HepG2 (cell line): ENCODE results near the gene RPS8. TPM values are rescaled to one million over a fixed set of nuclear protein-coding genes. Genes with fewer than 3 reads are reported as not detected.

Experiments
- ATAC-seq: fragments of 200-7000 bp; cut with Tn5 transposase; 3 replicates; pipeline ENCODE4 v1.9.1; 2020; ENCODE audit warnings: mild to moderate bottlenecking, moderate library complexity
- BruUV-seq: library from RNA; stranded (reverse); fragments of 400-500 nt; replicated peaks from 2 replicates; lab custom pipeline; 2021; lab: Mats Ljungman, UMichigan
- CTCF ChIA-PET: fragments of 300-600 bp; formaldehyde crosslinking; extraction: SDS; loops from one replicate; lab custom pipeline; 2021; ENCODE audit warnings: low total read pairs, inconsistent platforms, low intra/inter-chr PET ratio; lab: Yijun Ruan, JAX
- POLR2A ChIA-PET: fragments of 350-600 bp; sonication (Branson Sonifier 250); formaldehyde crosslinking; loops from one replicate; lab custom pipeline; 2020; ENCODE audit warnings: antibody characterized with exemption, inconsistent platforms; lab: Yijun Ruan, JAX
- DNase-seq: peaks from one replicate; pipeline ENCODE4 v3.0.0-alpha.2; 2015; ENCODE audit warnings: low spot score
- FAIRE-seq: peaks from 3 replicates; lab custom pipeline; 2011; peaks lifted over from hg19 to GRCh38; lab: Jason Lieb, UNC
- H2AFZ ChIP-seq: one replicate; pipeline ENCODE4 v1.6.1; 2011; ENCODE audit warnings: low read length, inconsistent platforms
- H3K27ac ChIP-seq: fragments of 300-600 bp; 3 replicates; pipeline ENCODE4 v1.8.0; 2011; ENCODE audit warnings: mixed run types, mild to moderate bottlenecking, mixed read lengths, low read length, inconsistent platforms; ENCODE audit not compliant: insufficient read depth; ENCODE audit errors: extremely low read length
- H3K27me3 ChIP-seq, 2 experiments: fragments of 200-600 bp in 1 of 2; 2 replicates in 1 of 2; 3 replicates in 1 of 2; pipeline versions ENCODE4 v1.6.0 to v1.8.0; 2011; ENCODE audit warnings: low read length in 2 of 2, mild to moderate bottlenecking in 2 of 2, moderate library complexity in 2 of 2, inconsistent platforms in 1 of 2; ENCODE audit not compliant: insufficient read depth in 2 of 2, control insufficient read depth in 1 of 2
- H3K36me3 ChIP-seq, 2 experiments: fragments of 200-600 bp in 1 of 2; replicated peaks in 1 of 2; 2 replicates in 1 of 2; 3 replicates in 1 of 2; pipeline versions ENCODE4 v1.5.1 to v1.8.0; 2011; ENCODE audit warnings: low read length in 2 of 2, inconsistent platforms in 1 of 2; ENCODE audit not compliant: insufficient read depth in 2 of 2, control insufficient read depth in 1 of 2
- H3K4me1 ChIP-seq: 2 replicates; pipeline ENCODE4 v1.5.1; 2012; ENCODE audit warnings: low read length, inconsistent platforms; ENCODE audit not compliant: insufficient read depth
- H3K4me2 ChIP-seq: 2 replicates; pipeline ENCODE4 v1.6.0; 2011; ENCODE audit warnings: low read depth, low read length, inconsistent platforms
- H3K4me3 ChIP-seq, 3 experiments: fragments of 200-600 bp in 1 of 3; sonication (generic), shearing (Covaris generic) in 1 of 3; replicated peaks in 1 of 3; 2 replicates each; pipeline ENCODE4 v1.5.1; 2011 to 2016; ENCODE audit warnings: low read length in 3 of 3, inconsistent platforms in 2 of 3, low read depth in 2 of 3, mild to moderate bottlenecking in 2 of 3, control low read depth in 1 of 3, mixed read lengths in 1 of 3; ENCODE audit not compliant: insufficient read depth in 1 of 3
- H3K79me2 ChIP-seq: one replicate; pipeline ENCODE4 v1.6.1; 2011; ENCODE audit warnings: low read length, inconsistent platforms; ENCODE audit not compliant: insufficient read depth
- H3K9ac ChIP-seq: 2 replicates; pipeline ENCODE4 v1.6.0; 2011; ENCODE audit warnings: mild to moderate bottlenecking, low read depth, low read length, inconsistent platforms; ENCODE audit not compliant: insufficient read depth
- H3K9me3 ChIP-seq: 2 replicates; pipeline ENCODE4 v1.5.1; 2012; ENCODE audit warnings: mild to moderate bottlenecking, low read length
- H4K20me1 ChIP-seq: 2 replicates; pipeline ENCODE4 v1.6.0; 2011; ENCODE audit warnings: inconsistent platforms, mild to moderate bottlenecking, low read length, moderate library complexity; ENCODE audit not compliant: insufficient read depth
- HDAC1 ChIP-seq: sonication (generic); formaldehyde crosslinking; IDR thresholded peaks from 2 replicates; pipeline ENCODE4 v1.5.1; 2020; ENCODE audit warnings: mild to moderate bottlenecking, missing genetic modification reagents
- MTA1 ChIP-seq: sonication (generic); formaldehyde crosslinking; IDR thresholded peaks from 2 replicates; pipeline ENCODE4 v1.4.0; 2020; ENCODE audit warnings: missing genetic modification reagents, mild to moderate bottlenecking, borderline replicate concordance
- POLR2AphosphoS5 ChIP-seq: IDR thresholded peaks from 2 replicates; pipeline ENCODE4 v1.6.1; 2012; ENCODE audit warnings: low read depth, low read length
- PRPF4 ChIP-seq: fragments of 200-400 bp; formaldehyde crosslinking; IDR thresholded peaks from 2 replicates; pipeline ENCODE4 v1.6.1; 2016; ENCODE audit warnings: low read length, low read depth; ENCODE audit not compliant: poor library complexity, severe bottlenecking
- PTBP1 ChIP-seq: fragments of 200-400 bp; formaldehyde crosslinking; IDR thresholded peaks from 2 replicates; pipeline ENCODE4 v1.6.1; 2018; ENCODE audit warnings: low read length, low read depth; ENCODE audit not compliant: poor library complexity, severe bottlenecking
- WGBS: methylation state at CpG from one replicate; pipeline ENCODE4 v1.1.6; 2017; ENCODE audit warnings: low lambda C conversion rate; 5-methylcytosine and 5-hydroxymethylcytosine counted together
- in situ Hi-C: cut with HindIII; loops from 2 replicates; pipeline ENCODE4 v1.10.0; 2017; ENCODE audit warnings: low pct_unique_long_range_greater_than_20kb; ENCODE audit not compliant: extremely low pct_ligation_motif_present
- intact Hi-C: fragments of 100-400 bp; cut with micrococcal nuclease; formaldehyde crosslinking; loops from one replicate; pipeline ENCODE4 v1.10.0; 2022; ENCODE audit not compliant: unreplicated experiment
- polyA plus RNA-seq, 8 experiments: library from polyadenylated mRNA; depleted of rRNA in 3 of 8; stranded (reverse) in 7 of 8; unstranded in 1 of 8; fragments of >200 nt; fragmentation: Illumina TruSeq in 4 of 8; extraction: Trizol in 4 of 8; gene quantifications; 2 replicates each; pipeline versions ENCODE4 v1.2.1 to v1.2.3, GENCODE V29; 2011 to 2016; ENCODE audit warnings: low read depth in 4 of 8, missing spikeins in 1 of 8, mixed read lengths in 1 of 8; ENCODE audit not compliant: insufficient read depth in 1 of 8
- total RNA-seq, 5 experiments: library from RNA; depleted of rRNA; stranded (reverse); fragments of >200 nt; fragmentation: Illumina TruSeq; extraction: Trizol; gene quantifications; 2 replicates each; pipeline ENCODE4 v1.2.3, GENCODE V29; 2016; ENCODE audit warnings: low read depth in 1 of 5
- TF ChIP-seq, protein P1 (sequence below): sonication (generic); formaldehyde crosslinking; IDR thresholded peaks from 2 replicates; pipeline ENCODE4 v1.4.0; 2020; ENCODE audit warnings: mild to moderate bottlenecking, missing genetic modification reagents
- TF ChIP-seq, protein P2 (sequence below): sonication (generic); formaldehyde crosslinking; IDR thresholded peaks from 2 replicates; pipeline ENCODE4 v1.8.0; 2022; ENCODE audit warnings: mild to moderate bottlenecking, missing genetic modification reagents, moderate library complexity
- TF ChIP-seq, protein P3 (sequence below): fragments of 450-650 bp; IDR thresholded peaks from 2 replicates; pipeline ENCODE4 v1.6.1; 2017

Gene RPS8
- total and polyA plus RNA-seq, 2 of the 13 experiments (the other 11 are each of a cell fraction or from before 2014, with no cell fraction given) = 2,628 to 2,822 TPM

DNA sequence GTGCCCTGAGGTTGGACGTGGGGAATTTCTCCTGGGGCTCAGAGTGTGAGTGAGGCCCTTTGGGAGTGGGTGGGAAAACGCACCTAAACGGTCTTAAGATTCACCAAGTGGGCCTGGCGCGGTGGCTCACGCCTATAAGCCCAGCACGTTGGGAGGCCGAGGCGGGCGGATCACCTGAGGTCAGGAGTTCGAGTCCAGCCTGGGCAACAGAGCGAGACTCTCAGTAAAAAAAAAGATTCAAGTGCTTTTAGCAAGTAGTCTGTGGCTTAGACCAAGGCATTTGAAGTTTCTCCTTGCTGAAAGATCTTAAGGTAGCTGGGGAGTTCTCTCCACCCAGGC is 1.4 kb downstream of the RPS8 start (continued):
- TF ChIP-seq, protein P1, sequence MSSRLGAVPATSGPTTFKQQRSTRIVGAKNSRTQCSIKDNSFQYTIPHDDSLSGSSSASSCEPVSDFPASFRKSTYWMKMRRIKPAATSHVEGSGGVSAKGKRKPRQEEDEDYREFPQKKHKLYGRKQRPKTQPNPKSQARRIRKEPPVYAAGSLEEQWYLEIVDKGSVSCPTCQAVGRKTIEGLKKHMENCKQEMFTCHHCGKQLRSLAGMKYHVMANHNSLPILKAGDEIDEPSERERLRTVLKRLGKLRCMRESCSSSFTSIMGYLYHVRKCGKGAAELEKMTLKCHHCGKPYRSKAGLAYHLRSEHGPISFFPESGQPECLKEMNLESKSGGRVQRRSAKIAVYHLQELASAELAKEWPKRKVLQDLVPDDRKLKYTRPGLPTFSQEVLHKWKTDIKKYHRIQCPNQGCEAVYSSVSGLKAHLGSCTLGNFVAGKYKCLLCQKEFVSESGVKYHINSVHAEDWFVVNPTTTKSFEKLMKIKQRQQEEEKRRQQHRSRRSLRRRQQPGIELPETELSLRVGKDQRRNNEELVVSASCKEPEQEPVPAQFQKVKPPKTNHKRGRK = no peak
- TF ChIP-seq, protein P2, sequence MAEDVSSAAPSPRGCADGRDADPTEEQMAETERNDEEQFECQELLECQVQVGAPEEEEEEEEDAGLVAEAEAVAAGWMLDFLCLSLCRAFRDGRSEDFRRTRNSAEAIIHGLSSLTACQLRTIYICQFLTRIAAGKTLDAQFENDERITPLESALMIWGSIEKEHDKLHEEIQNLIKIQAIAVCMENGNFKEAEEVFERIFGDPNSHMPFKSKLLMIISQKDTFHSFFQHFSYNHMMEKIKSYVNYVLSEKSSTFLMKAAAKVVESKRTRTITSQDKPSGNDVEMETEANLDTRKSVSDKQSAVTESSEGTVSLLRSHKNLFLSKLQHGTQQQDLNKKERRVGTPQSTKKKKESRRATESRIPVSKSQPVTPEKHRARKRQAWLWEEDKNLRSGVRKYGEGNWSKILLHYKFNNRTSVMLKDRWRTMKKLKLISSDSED (CRISPR knock-in tag) = no peak

DNA sequence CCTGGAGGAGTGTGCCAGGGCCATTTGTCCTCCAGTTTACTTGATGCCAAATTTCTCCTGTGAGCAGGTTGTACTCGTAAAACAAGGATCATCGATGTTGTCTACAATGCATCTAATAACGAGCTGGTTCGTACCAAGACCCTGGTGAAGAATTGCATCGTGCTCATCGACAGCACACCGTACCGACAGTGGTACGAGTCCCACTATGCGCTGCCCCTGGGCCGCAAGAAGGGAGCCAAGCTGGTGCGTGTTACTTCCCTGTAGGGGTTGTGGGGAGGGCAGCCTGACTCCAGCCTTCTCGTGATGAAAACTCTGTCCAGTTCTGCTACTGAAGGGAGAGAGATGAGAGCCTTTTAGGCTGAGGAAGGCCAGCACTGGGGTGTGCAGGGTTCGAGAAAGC is 2.2 kb downstream of the RPS8 start:
- TF ChIP-seq, protein P3, sequence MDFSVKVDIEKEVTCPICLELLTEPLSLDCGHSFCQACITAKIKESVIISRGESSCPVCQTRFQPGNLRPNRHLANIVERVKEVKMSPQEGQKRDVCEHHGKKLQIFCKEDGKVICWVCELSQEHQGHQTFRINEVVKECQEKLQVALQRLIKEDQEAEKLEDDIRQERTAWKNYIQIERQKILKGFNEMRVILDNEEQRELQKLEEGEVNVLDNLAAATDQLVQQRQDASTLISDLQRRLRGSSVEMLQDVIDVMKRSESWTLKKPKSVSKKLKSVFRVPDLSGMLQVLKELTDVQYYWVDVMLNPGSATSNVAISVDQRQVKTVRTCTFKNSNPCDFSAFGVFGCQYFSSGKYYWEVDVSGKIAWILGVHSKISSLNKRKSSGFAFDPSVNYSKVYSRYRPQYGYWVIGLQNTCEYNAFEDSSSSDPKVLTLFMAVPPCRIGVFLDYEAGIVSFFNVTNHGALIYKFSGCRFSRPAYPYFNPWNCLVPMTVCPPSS = no peak
- TF ChIP-seq PRPF4 (peak; percentile 30), MTA1 (CRISPR knock-in tag) (0 out of 2 replicates have a peak, but pooled peaks have one; percentile 15), POLR2AphosphoS5 (0 out of 2 replicates have a peak, but pooled peaks have one; percentile 25), HDAC1 (CRISPR knock-in tag) (no peak), PTBP1 (no peak)
- TF ChIP-seq, all 625 proteins: peak for 3
- in situ Hi-C loops (no loop called here), intact Hi-C loops (no loop called here)
- no peak for FAIRE-seq
- POLR2A ChIA-PET = interaction anchor here (0.9 to 4.0 kb wide), 6 partner anchors 11 to 47 kb away, joined by 3 to 21 read pairs (median 6); partner anchors contain the start of genes BTBD19, DYNLT4, PLK3 and RNU5D-1
- no peaks in the 10 kb centered on the region; a peak in 1 of 5 replicates for H3K27me3 ChIP-seq
- H3K36me3 ChIP-seq = peaks cover 12 to 24% of the 10 kb centered on the region in 2 experiments
- H2AFZ ChIP-seq = no peak overlapping the region
- CTCF ChIA-PET = no interaction called here
- no peak for DNase-seq
- peak overlapping the region; percentile 95 for H3K4me2 ChIP-seq
- H3K9ac ChIP-seq = peak overlapping the region; percentile 91
- ATAC-seq = no peak
- no TSS peak for BruUV-seq
- peaks cover 36% of the 10 kb centered on the region for H4K20me1 ChIP-seq
- H3K27ac ChIP-seq = peak overlapping the region; percentile 81
- peaks cover 30% of the 10 kb centered on the region for H3K4me1 ChIP-seq
- H3K4me3 ChIP-seq = peak overlapping the region; percentile 84 to 97 (median 96); a peak in 4 of 6 replicates
- H3K79me2 ChIP-seq = peaks cover 35% of the 10 kb centered on the region
- WGBS = 93% methylated on average over 13 of the region's 14 CpGs
- no peaks in the 10 kb centered on the region for H3K9me3 ChIP-seq
